Hepatocyte (in vitro differentiated cells): ENCODE data around the gene DPP8. TPM values are rescaled to one million over a fixed set of nuclear protein-coding genes. Genes with fewer than 3 reads are reported as not detected.

Experiments used
- DNase-seq: peaks from one replicate; pipeline ENCODE4 v3.0.0-alpha.2; 2016; ENCODE audit warnings: low spot score
- H2AFZ ChIP-seq: fragments of 200-600 bp; sonication (generic); 2 replicates; pipeline ENCODE4 v1.6.0; 2016; ENCODE audit warnings: antibody characterized with exemption, mild to moderate bottlenecking
- H3K27ac ChIP-seq: fragments of 200-600 bp; sonication (generic); 2 replicates; pipeline ENCODE4 v1.5.1; 2016; ENCODE audit warnings: mild to moderate bottlenecking
- H3K27me3 ChIP-seq: fragments of 200-600 bp; sonication (generic); 2 replicates; pipeline ENCODE4 v1.6.1; 2016
- H3K36me3 ChIP-seq: fragments of 200-600 bp; sonication (generic); replicated peaks from 2 replicates; pipeline ENCODE4 v1.5.1; 2016; ENCODE audit warnings: low read depth; ENCODE audit not compliant: insufficient read depth
- H3K4me1 ChIP-seq: fragments of 200-600 bp; sonication (generic); 2 replicates; pipeline ENCODE4 v1.5.1; 2016; ENCODE audit warnings: mild to moderate bottlenecking, moderate library complexity; ENCODE audit not compliant: insufficient read depth
- H3K4me2 ChIP-seq: fragments of 200-600 bp; sonication (generic); 2 replicates; pipeline ENCODE4 v1.6.0; 2016
- H3K4me3 ChIP-seq: fragments of 200-600 bp; sonication (generic); 2 replicates; pipeline ENCODE4 v1.5.1; 2016; ENCODE audit warnings: mild to moderate bottlenecking
- H3K79me2 ChIP-seq: fragments of 200-600 bp; sonication (generic); 2 replicates; pipeline ENCODE4 v1.6.0; 2017; ENCODE audit warnings: mild to moderate bottlenecking
- H3K9me2 ChIP-seq: fragments of 200-600 bp; sonication (generic); replicated peaks from 2 replicates; pipeline ENCODE4 v1.6.0; 2017; ENCODE audit warnings: mild to moderate bottlenecking; ENCODE audit not compliant: insufficient read depth
- H3K9me3 ChIP-seq: fragments of 200-600 bp; sonication (generic); 2 replicates; pipeline ENCODE4 v1.5.1; 2016; ENCODE audit warnings: low read depth, mild to moderate bottlenecking
- H4K20me1 ChIP-seq: fragments of 200-600 bp; sonication (generic); 2 replicates; pipeline ENCODE4 v1.6.0; 2016; ENCODE audit warnings: mild to moderate bottlenecking; ENCODE audit not compliant: insufficient read depth, poor library complexity, severe bottlenecking
- EZH2 ChIP-seq: fragments of 200-600 bp; sonication (generic); IDR thresholded peaks from 2 replicates; pipeline ENCODE4 v1.6.1; 2016; ENCODE audit warnings: antibody characterized with exemption, mild to moderate bottlenecking, borderline replicate concordance
- EZH2phosphoT487 ChIP-seq: fragments of 200-600 bp; sonication (generic); IDR thresholded peaks from one replicate; pipeline ENCODE4 v1.6.1; 2018; ENCODE audit warnings: antibody characterized with exemption, mild to moderate bottlenecking, low read depth, moderate library complexity; ENCODE audit not compliant: unreplicated experiment, severe bottlenecking
- WGBS: methylation state at CpG from one replicate; pipeline ENCODE4 v1.1.6; 2016; ENCODE audit warnings: low lambda C conversion rate; ENCODE audit errors: missing lambda C conversion rate; 5-methylcytosine and 5-hydroxymethylcytosine counted together
- polyA plus RNA-seq: library from polyadenylated mRNA; unstranded; fragments of >200 nt; fragmentation: Nextera tagmentation; extraction: Ambion mirVana; gene quantifications from 2 replicates; pipeline ENCODE4 v1.2.1, GENCODE V29; 2016
- total RNA-seq: library from RNA; depleted of rRNA; stranded (reverse); fragments of >200 nt; gene quantifications from 2 replicates; pipeline ENCODE4 v1.2.3, GENCODE V29; 2014
- TF ChIP-seq, protein P1 (sequence below): fragments of 200-600 bp; sonication (generic); IDR thresholded peaks from 2 replicates; pipeline ENCODE4 v1.5.1; 2016; ENCODE audit warnings: antibody characterized with exemption, mild to moderate bottlenecking; ENCODE audit not compliant: poor library complexity

DPP8 gene
- total and polyA plus RNA-seq, 2 experiments from 2014 or later: 23.3 to 25.3 TPM

GRCh38 chr15:65412556-65412955, 104.9 kb downstream of the DPP8 start:
- Histone ChIP-seq H3K4me3 (no peak overlapping the region), H3K9me3 (no peaks in the 10 kb centered on the region), H2AFZ (no peak overlapping the region), H3K4me1 (peaks cover 25% of the 10 kb centered on the region), H3K4me2 (no peak overlapping the region), H4K20me1 (no peaks in the 10 kb centered on the region), H3K79me2 (peaks cover 27% of the 10 kb centered on the region), H3K27ac (no peak overlapping the region), H3K9me2 (no peaks in the 10 kb centered on the region), H3K36me3 (no peaks in the 10 kb centered on the region), H3K27me3 (no peaks in the 10 kb centered on the region)
- 43% methylated on average over 1 of the region's 1 CpG for WGBS
- no peak for DNase-seq
- TF ChIP-seq, protein P1, sequence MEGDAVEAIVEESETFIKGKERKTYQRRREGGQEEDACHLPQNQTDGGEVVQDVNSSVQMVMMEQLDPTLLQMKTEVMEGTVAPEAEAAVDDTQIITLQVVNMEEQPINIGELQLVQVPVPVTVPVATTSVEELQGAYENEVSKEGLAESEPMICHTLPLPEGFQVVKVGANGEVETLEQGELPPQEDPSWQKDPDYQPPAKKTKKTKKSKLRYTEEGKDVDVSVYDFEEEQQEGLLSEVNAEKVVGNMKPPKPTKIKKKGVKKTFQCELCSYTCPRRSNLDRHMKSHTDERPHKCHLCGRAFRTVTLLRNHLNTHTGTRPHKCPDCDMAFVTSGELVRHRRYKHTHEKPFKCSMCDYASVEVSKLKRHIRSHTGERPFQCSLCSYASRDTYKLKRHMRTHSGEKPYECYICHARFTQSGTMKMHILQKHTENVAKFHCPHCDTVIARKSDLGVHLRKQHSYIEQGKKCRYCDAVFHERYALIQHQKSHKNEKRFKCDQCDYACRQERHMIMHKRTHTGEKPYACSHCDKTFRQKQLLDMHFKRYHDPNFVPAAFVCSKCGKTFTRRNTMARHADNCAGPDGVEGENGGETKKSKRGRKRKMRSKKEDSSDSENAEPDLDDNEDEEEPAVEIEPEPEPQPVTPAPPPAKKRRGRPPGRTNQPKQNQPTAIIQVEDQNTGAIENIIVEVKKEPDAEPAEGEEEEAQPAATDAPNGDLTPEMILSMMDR: no peak
- no peak for TF ChIP-seq EZH2phosphoT487
- TF ChIP-seq EZH2: no peak

DNA sequence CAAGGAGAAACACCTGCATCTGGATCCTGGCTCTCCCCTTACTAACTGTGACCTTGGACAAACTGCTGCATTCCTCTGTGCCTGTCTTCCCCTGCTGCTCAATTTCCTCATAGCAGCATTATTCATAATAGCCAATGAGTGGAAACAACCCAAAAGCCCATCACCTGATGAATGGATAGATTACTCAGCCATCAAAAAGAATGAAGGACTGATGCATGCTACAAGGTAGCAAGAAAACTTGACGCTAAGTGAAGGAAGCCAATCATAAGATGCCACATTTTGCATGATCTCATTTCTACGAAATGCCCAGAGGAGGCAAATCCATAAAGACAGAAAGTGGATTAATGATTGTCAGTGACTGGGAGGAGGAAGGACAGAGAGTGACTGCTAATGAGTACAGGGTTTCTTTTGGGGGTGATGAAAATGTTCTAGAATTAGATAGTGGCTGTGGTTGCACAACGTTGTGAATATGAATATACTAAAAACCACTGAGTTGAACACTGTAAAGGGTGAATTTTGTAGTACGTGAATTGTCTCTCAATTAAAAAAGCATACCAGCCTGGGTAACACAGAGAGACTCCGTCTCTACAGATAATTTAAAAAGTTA, 105.9 kb downstream of the DPP8 start:
- 77% methylated on average over 5 of the region's 5 CpGs for WGBS
- H4K20me1 ChIP-seq: no peaks in the 10 kb centered on the region
- H3K4me2 ChIP-seq: no peak overlapping the region

GRCh38 chr15:65410972-65411371, 106.5 kb downstream of the DPP8 start:
- peaks cover 28% of the 10 kb centered on the region for H3K4me1 ChIP-seq

More for the DNA sequence above, 105.9 kb downstream of the DPP8 start:
- Histone ChIP-seq H3K4me3 (no peak overlapping the region), H3K4me1 (peaks cover 25% of the 10 kb centered on the region), H3K79me2 (peaks cover 23% of the 10 kb centered on the region), H3K9me2 (no peaks in the 10 kb centered on the region), H3K27me3 (no peaks in the 10 kb centered on the region), H3K36me3 (no peaks in the 10 kb centered on the region), H3K27ac (no peak overlapping the region), H3K9me3 (no peaks in the 10 kb centered on the region), H2AFZ (no peak overlapping the region)
- no peak for DNase-seq
- TF ChIP-seq EZH2phosphoT487 (no peak), EZH2 (no peak)
- TF ChIP-seq, protein P1: no peak

More at GRCh38 chr15:65410972-65411371, 106.5 kb downstream of the DPP8 start:
- WGBS: 91% methylated on average over 9 of the region's 10 CpGs
- no peak overlapping the region for H3K27ac ChIP-seq
- H3K4me2 ChIP-seq: no peak overlapping the region
- TF ChIP-seq, protein P1: no peak
- TF ChIP-seq EZH2 (no peak), EZH2phosphoT487 (no peak)
- H3K9me2 ChIP-seq: no peaks in the 10 kb centered on the region
- H3K79me2 ChIP-seq: peaks cover 20% of the 10 kb centered on the region
- H3K36me3 ChIP-seq: no peaks in the 10 kb centered on the region
- H3K27me3 ChIP-seq: no peaks in the 10 kb centered on the region
- H2AFZ ChIP-seq: no peak overlapping the region
- no peaks in the 10 kb centered on the region for H3K9me3 ChIP-seq
- no peak for DNase-seq
- no peaks in the 10 kb centered on the region for H4K20me1 ChIP-seq
- no peak overlapping the region for H3K4me3 ChIP-seq
